Osteocyte (in vitro differentiated cells): ENCODE data around the gene SORT1. TPM values are rescaled to one million over a fixed set of nuclear protein-coding genes. Genes with fewer than 3 reads are reported as not detected.

Experiments
- DNase-seq: peaks from one replicate; pipeline ENCODE4 v3.0.0; 2021; ENCODE audit warnings: mixed read lengths; ENCODE audit not compliant: unreplicated experiment; ENCODE audit errors: extremely low spot score
- H3K27ac Mint-ChIP-seq: one replicate; pipeline ENCODE4 v1.8.0; 2021; ENCODE audit warnings: mild to moderate bottlenecking, mixed read lengths; ENCODE audit not compliant: unreplicated experiment
- H3K27me3 Mint-ChIP-seq: one replicate; pipeline ENCODE4 v1.8.0; 2021; ENCODE audit warnings: mixed read lengths; ENCODE audit not compliant: unreplicated experiment
- H3K36me3 Mint-ChIP-seq: one replicate; pipeline ENCODE4 v1.8.0; 2021; ENCODE audit warnings: mixed read lengths; ENCODE audit not compliant: unreplicated experiment
- H3K4me1 Mint-ChIP-seq: one replicate; pipeline ENCODE4 v1.8.0; 2021; ENCODE audit warnings: mixed read lengths; ENCODE audit not compliant: unreplicated experiment
- H3K4me3 Mint-ChIP-seq: one replicate; pipeline ENCODE4 v1.8.0; 2021; ENCODE audit warnings: mild to moderate bottlenecking, moderate library complexity, mixed read lengths; ENCODE audit not compliant: unreplicated experiment
- H3K9me3 Mint-ChIP-seq: one replicate; pipeline ENCODE4 v1.8.0; 2021; ENCODE audit warnings: mixed read lengths; ENCODE audit not compliant: unreplicated experiment
- CTCF ChIP-seq: fragments of 200-600 bp; sonication (generic); IDR thresholded peaks from 2 replicates; pipeline ENCODE4 v1.5.0; 2021; ENCODE audit warnings: antibody characterized with exemption, mild to moderate bottlenecking, moderate library complexity
- total RNA-seq: library from RNA; stranded (reverse); gene quantifications from 2 replicates; pipeline ENCODE4 v1.2.1, GENCODE V29; 2021

The SORT1 gene
- total RNA-seq, 1 donor from 2014 or later, result 71.4 TPM

GRCh38 chr1:109393617-109394233, 4.0 kb downstream of the SORT1 start:
- Mint-ChIP-seq H3K4me1 (peaks cover 87% of the 10 kb centered on the region), H3K4me3 (no peak overlapping the region), H3K27ac (peak overlapping the region; percentile 95), H3K9me3 (no peaks in the 10 kb centered on the region), H3K27me3 (no peaks in the 10 kb centered on the region), H3K36me3 (peaks cover 2% of the 10 kb centered on the region)
- TF ChIP-seq CTCF, result no peak
- no peak for DNase-seq

GRCh38 chr1:109392788-109393616, 4.7 kb downstream of the SORT1 start:
- H3K4me3 Mint-ChIP-seq, result peak overlapping the region; percentile 60
- peaks cover 3% of the 10 kb centered on the region for H3K36me3 Mint-ChIP-seq
- DNase-seq, result no peak
- no peak for TF ChIP-seq CTCF
- no peaks in the 10 kb centered on the region for H3K27me3 Mint-ChIP-seq
- H3K9me3 Mint-ChIP-seq, result no peaks in the 10 kb centered on the region
- H3K4me1 Mint-ChIP-seq, result peaks cover 80% of the 10 kb centered on the region
- peak overlapping the region; percentile 95 for H3K27ac Mint-ChIP-seq

GRCh38 chr1:109392037-109392787, 5.5 kb downstream of the SORT1 start:
- Mint-ChIP-seq H3K9me3 (no peaks in the 10 kb centered on the region), H3K36me3 (peaks cover 3% of the 10 kb centered on the region), H3K4me1 (peaks cover 79% of the 10 kb centered on the region), H3K27ac (peak overlapping the region; percentile 95), H3K27me3 (no peaks in the 10 kb centered on the region), H3K4me3 (peak overlapping the region; percentile 60)
- DNase-seq, result no peak
- TF ChIP-seq CTCF, result no peak

- Mint-ChIP-seq H3K36me3 (peaks cover 3% of the 10 kb centered on the region), H3K4me3 (peak overlapping the region; percentile 60), H3K27ac (peak overlapping the region; percentile 95), H3K4me1 (peaks cover 76% of the 10 kb centered on the region), H3K9me3 (no peaks in the 10 kb centered on the region), H3K27me3 (no peaks in the 10 kb centered on the region)
- TF ChIP-seq CTCF, result no peak
- no peak for DNase-seq
Observed at GRCh38 chr1:109391626-109392025, 6.1 kb downstream of the SORT1 start.

- Mint-ChIP-seq H3K9me3 (no peaks in the 10 kb centered on the region), H3K27ac (peak overlapping the region; percentile 95), H3K36me3 (peaks cover 3% of the 10 kb centered on the region), H3K4me3 (peak overlapping the region; percentile 60), H3K4me1 (peaks cover 76% of the 10 kb centered on the region), H3K27me3 (no peaks in the 10 kb centered on the region)
- DNase-seq, result no peak
- TF ChIP-seq CTCF, result no peak
Observed at GRCh38 chr1:109391157-109391556, 6.6 kb downstream of the SORT1 start.
